HG02623 (cell line): ENCODE results near the gene OLIG1.

Experiments used
- ATAC-seq: cut with Tn5 transposase; IDR thresholded peaks from one replicate; pipeline ENCODE4 v1.9.1; 2021; ENCODE audit warnings: moderate library complexity; ENCODE audit not compliant: unreplicated experiment

The OLIG1 gene

DNA sequence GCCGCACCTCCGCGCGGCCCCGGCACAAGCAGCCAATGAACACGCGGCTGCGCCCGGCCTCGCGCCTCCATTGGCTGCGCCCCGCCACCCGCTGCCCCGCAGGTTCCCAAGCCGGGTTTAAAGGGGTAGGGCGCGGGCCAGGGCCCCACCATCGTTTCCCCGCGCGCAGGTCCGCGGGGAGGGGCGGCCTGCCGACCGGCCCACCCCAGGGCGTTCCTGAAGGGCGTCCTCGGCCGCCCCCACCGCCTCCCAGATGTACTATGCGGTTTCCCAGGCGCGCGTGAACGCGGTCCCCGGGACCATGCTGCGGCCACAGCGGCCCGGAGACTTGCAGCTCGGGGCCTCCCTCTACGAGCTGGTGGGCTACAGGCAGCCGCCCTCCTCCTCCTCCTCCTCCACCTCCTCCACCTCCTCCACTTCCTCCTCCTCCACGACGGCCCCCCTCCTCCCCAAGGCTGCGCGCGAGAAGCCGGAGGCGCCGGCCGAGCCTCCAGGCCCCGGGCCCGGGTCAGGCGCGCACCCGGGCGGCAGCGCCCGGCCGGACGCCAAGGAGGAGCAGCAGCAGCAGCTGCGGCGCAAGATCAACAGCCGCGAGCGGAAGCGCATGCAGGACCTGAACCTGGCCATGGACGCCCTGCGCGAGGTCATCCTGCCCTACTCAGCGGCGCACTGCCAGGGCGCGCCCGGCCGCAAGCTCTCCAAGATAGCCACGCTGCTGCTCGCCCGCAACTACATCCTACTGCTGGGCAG lies at the start of gene OLIG1:
Gene OLIG1 (plus strand): TSS at position 148 of the 750 bp plus-strand sequence. CDS start 106 bp downstream, at position 254.
- ATAC-seq: peak; percentile 38

DNA sequence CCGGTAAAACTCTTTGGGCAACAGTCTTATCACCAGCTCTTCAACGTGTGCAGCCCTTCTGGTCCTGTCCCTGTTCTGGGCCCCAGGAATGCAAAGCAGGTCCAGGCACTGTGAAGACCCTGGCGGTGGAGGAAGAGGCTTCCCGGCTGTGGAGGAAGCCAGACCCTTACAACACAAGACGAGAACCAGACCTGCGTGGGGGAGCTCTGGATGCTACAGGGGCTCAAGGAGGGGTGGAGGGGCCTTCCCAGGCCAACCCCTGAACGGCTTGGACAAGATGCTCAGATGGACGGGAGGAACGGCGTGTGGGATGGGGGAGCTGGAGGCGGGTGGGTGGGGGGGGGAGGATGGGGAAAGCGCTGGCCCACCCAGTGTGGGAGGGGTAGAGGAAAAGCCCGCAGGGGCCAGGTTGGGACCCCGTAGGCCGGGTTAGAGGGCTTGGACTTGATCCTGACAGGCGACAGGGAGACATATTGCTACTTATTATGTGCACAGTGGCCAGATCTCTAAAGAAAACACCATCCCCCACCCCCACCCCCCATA lies 49.3 kb upstream of the OLIG1 start:
- no peak for ATAC-seq

DNA sequence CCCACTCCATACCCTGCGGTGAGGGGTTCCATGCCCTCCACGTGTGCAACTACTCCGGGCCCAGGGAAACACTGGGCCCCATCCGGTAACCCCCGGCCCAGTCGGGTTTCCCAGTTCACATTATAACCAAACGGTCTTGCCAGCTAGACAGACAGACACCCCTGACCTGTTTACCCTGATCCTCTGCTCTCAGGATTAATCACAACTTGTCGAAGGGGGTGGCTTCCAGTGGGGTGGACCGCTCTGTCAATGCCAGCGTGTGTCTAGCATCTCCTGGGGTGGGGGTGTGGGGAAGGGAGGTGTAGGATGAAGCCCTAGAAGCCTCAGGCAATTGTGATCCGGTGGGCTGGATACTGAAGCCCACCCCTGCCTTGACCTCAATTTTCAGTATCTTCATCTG lies 48.8 kb upstream of the OLIG1 start:
- no peak for ATAC-seq

DNA sequence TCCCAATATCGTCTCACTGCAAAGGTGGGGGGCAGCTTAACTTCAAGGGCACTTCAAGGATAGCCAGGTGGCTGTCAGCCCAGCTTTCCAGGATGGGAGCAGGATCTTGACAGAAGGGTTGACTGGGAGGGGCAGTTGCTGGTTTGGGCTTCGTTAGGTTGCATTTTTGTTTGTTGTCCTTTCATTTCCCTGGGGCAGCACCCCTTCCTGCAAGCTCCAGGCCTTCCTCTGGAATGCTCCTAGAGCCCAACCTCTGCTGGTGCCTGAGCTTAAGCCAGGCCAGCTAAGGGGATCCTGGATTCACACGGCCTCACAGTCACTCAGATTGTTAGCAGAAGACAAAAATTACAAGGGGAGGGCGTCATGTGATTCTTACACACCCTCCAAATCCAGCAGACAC lies 48.3 kb upstream of the OLIG1 start:
- ATAC-seq: no peak

DNA sequence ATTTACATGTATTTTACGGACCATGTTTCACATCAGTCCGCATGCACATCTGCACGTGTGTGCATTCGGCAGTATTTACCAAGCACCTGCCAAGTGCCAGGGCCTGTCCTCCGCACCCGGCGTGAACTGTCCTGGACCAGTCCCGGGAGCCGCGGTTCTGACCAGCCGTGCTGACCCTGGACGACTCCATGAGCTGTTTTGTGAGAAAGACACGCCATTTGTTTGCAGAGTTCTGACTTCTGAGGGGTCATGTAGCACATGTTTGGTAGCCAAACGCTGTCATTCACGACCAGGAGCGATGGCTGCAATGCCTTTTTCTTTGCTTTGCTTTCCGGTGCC lies 47.5 kb upstream of the OLIG1 start:
- no peak for ATAC-seq

GRCh38 chr21:33022828-33023573 lies 46.9 kb upstream of the OLIG1 start:
- no peak for ATAC-seq

- no peak for ATAC-seq
Observed at GRCh38 chr21:33023574-33024200, 46.3 kb upstream of the OLIG1 start.

DNA sequence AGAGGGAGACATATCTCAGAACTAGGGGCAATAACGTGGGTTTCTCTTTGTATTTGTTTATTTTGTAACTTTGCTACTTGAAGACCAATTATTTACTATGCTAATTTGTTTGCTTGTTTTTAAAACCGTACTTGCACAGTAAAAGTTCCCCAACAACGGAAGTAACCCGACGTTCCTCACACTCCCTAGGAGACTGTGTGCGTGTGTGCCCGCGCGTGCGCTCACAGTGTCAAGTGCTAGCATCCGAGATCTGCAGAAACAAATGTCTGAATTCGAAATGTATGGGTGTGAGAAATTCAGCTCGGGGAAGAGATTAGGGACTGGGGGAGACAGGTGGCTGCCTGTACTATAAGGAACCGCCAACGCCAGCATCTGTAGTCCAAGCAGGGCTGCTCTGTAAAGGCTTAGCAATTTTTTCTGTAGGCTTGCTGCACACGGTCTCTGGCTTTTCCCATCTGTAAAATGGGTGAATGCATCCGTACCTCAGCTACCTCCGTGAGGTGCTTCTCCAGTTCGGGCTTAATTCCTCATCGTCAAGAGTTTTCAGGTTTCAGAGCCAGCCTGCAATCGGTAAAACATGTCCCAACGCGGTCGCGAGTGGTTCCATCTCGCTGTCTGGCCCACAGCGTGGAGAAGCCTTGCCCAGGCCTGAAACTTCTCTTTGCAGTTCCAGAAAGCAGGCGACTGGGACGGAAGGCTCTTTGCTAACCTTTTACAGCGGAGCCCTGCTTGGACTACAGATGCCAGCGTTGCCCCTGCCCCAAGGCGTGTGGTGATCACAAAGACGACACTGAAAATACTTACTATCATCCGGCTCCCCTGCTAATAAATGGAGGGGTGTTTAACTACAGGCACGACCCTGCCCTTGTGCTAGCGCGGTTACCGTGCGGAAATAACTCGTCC lies 45.5 kb upstream of the OLIG1 start:
- no peak for ATAC-seq

DNA sequence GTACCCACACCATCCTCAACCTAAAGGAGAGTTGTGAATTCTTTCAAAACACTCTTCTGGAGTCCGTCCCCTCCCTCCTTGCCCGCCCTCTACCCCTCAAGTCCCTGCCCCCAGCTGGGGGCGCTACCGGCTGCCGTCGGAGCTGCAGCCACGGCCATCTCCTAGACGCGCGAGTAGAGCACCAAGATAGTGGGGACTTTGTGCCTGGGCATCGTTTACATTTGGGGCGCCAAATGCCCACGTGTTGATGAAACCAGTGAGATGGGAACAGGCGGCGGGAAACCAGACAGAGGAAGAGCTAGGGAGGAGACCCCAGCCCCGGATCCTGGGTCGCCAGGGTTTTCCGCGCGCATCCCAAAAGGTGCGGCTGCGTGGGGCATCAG lies 44.8 kb upstream of the OLIG1 start:
- ATAC-seq: no peak

DNA sequence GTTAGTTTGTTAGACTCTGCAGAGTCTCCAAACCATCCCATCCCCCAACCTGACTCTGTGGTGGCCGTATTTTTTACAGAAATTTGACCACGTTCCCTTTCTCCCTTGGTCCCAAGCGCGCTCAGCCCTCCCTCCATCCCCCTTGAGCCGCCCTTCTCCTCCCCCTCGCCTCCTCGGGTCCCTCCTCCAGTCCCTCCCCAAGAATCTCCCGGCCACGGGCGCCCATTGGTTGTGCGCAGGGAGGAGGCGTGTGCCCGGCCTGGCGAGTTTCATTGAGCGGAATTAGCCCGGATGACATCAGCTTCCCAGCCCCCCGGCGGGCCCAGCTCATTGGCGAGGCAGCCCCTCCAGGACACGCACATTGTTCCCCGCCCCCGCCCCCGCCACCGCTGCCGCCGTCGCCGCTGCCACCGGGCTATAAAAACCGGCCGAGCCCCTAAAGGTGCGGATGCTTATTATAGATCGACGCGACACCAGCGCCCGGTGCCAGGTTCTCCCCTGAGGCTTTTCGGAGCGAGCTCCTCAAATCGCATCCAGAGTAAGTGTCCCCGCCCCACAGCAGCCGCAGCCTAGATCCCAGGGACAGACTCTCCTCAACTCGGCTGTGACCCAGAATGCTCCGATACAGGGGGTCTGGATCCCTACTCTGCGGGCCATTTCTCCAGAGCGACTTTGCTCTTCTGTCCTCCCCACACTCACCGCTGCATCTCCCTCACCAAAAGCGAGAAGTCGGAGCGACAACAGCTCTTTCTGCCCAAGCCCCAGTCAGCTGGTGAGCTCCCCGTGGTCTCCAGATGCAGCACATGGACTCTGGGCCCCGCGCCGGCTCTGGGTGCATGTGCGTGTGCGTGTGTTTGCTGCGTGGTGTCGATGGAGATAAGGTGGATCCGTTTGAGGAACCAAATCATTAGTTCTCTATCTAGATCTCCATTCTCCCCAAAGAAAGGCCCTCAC lies 44.2 kb upstream of the OLIG1 start, which contains the start of gene OLIG2:
Gene OLIG2 (plus strand): TSS at position 447 of the 954 bp plus-strand sequence. CDS start 928 bp downstream, outside the sequence.
- ATAC-seq: no peak

DNA sequence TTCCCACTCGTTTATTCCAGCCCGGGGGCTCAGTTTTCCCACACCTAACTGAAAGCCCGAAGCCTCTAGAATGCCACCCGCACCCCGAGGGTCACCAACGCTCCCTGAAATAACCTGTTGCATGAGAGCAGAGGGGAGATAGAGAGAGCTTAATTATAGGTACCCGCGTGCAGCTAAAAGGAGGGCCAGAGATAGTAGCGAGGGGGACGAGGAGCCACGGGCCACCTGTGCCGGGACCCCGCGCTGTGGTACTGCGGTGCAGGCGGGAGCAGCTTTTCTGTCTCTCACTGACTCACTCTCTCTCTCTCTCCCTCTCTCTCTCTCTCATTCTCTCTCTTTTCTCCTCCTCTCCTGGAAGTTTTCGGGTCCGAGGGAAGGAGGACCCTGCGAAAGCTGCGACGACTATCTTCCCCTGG lies 43.5 kb upstream of the OLIG1 start:
- ATAC-seq: no peak

- ATAC-seq: no peak
Observed at GRCh38 chr21:33026878-33027400, 43.0 kb upstream of the OLIG1 start.

GRCh38 chr21:33027401-33028286 lies 42.3 kb upstream of the OLIG1 start:
- ATAC-seq: no peak

DNA sequence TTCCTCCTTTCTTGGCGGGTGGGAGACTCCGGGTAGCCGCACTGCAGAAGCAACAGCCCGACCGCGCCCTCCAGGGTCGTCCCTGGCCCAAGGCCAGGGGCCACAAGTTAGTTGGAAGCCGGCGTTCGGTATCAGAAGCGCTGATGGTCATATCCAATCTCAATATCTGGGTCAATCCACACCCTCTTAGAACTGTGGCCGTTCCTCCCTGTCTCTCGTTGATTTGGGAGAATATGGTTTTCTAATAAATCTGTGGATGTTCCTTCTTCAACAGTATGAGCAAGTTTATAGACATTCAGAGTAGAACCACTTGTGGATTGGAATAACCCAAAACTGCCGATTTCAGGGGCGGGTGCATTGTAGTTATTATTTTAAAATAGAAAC lies 41.7 kb upstream of the OLIG1 start:
- no peak for ATAC-seq

- no peak for ATAC-seq
Observed at GRCh38 chr21:33028773-33029384, 41.1 kb upstream of the OLIG1 start.

- no peak for ATAC-seq
Observed at GRCh38 chr21:33029385-33029921, 40.5 kb upstream of the OLIG1 start.

DNA sequence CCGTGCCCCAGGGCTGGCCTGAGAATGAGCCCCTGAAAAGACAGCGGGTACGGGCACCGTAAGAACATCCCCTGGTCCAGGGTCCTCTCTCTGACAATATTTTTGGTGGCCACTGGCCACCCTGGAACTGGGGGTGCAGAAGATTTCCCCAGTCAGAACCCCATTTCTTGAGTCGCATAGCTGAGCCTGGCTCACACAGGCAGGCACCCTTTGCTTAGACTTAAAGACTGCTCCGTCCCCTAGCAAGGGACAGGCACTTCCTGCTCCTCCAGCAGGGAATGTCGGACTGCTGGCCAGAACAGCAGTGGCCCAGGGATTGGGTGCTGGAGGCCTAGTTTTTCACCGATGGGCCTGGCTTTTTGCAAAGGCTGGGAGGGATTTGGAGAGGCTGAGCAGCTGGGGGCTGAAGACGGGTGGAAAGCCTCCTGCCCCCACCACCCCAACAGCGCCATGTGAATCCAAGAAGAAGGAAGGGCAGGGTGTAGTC lies 39.9 kb upstream of the OLIG1 start:
- no peak for ATAC-seq
